ENCODE data around the gene GPC6. TPM values are rescaled to one million over a fixed set of nuclear protein-coding genes. Genes with fewer than 3 reads are reported as not detected.
A peak's percentile ranks its signal among the peaks of the same experiment; 100 is the strongest.

Gene GPC6
- total RNA-seq, 1 donor from 2014 or later: 50.3 TPM

DNA sequence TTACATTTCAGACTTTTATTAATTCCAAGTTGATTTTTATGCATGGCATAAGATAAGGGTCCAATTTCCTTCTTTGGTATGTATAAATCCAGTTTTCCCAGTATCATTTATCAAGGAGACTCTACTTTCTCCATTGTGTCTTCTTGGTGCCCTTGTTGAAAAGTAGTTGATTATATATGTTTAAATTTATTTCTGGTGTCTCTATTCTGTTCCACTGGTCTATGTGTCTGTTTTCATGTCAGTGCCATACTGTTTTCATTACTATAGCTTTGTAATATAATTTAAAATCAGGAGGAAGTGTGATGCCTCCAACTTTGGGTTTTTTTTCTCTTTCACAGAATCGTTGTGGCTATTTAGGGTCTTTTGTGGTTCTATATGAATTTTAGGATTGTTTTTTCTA, 1019.9 kb downstream of the GPC6 start:
- no peak overlapping the region for H3K27ac Mint-ChIP-seq
- no peak for DNase-seq (ENCODE audit: low spot score, unreplicated experiment)
- H3K4me3 Mint-ChIP-seq (ENCODE audit: low read depth): no peak overlapping the region
- peaks cover 16% of the 10 kb centered on the region for H3K9me3 Mint-ChIP-seq (ENCODE audit: low read depth)
- H3K27me3 Mint-ChIP-seq: no peaks in the 10 kb centered on the region
- TF ChIP-seq, protein P1, sequence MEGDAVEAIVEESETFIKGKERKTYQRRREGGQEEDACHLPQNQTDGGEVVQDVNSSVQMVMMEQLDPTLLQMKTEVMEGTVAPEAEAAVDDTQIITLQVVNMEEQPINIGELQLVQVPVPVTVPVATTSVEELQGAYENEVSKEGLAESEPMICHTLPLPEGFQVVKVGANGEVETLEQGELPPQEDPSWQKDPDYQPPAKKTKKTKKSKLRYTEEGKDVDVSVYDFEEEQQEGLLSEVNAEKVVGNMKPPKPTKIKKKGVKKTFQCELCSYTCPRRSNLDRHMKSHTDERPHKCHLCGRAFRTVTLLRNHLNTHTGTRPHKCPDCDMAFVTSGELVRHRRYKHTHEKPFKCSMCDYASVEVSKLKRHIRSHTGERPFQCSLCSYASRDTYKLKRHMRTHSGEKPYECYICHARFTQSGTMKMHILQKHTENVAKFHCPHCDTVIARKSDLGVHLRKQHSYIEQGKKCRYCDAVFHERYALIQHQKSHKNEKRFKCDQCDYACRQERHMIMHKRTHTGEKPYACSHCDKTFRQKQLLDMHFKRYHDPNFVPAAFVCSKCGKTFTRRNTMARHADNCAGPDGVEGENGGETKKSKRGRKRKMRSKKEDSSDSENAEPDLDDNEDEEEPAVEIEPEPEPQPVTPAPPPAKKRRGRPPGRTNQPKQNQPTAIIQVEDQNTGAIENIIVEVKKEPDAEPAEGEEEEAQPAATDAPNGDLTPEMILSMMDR (IDR thresholded peaks at IDR 0.05; ENCODE audit: unreplicated experiment): no peak
- peaks cover 3% of the 10 kb centered on the region for H3K36me3 Mint-ChIP-seq (ENCODE audit: insufficient read depth)
- H3K4me1 Mint-ChIP-seq (ENCODE audit: low read depth): peaks cover 12% of the 10 kb centered on the region

DNA sequence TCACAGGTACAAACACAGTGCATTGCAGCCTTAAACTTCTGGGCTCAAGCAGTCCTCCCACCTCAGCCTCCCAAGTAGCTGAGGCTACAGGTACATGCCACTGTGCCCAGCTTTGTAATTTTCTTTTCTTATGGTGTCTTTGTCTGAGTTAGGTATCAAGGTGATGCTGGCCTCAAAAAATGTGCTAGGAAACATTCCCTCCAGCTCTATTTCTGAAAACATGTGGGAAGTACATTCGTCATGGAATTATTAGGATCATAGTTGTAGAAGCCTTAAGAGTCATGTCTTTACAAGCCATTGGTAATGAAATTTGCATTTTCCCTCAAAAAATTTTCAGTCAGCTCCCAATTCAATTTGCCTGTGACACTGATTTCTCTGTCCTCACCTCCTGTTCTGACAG, 1021.3 kb downstream of the GPC6 start:
- Mint-ChIP-seq H3K4me3 (ENCODE audit: low read depth) (no peak overlapping the region), H3K27ac (no peak overlapping the region)
- TF ChIP-seq, protein P1 (IDR thresholded peaks at IDR 0.05; ENCODE audit: unreplicated experiment): no peak

DNA sequence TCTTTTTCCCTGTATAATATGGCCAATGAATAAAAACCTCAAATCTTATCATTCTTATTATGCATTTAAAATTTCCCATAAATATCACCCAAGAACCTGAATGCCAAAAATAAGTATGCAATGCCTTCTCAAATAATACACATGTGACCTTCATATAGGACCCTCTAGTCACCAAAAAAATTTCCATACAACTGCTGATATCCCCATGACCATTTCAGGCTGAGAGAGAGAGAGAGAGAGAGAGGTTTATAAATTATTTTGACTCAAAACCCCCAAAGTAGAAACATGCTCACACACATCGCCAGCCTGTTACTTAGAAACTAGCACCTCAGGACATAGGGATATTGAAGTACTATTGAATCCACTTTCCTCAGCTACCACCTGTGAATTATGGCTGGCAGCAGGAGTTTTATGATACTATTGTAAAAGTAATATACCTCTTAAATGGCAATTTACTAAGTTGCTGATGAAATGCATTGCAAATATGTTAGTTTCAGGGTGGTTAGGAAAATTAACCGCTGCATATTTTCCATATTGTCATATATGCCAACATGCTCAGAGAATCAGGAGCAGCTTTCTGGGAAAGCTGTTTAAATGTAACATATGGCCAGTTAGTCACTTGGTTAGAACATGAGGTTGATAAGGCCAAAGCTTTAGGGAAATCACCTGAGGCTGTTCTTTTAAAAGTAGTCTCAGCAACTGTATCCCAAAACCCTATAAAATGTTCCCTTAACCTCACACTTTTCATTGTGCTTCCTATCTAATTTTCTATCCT, 1022.0 kb downstream of the GPC6 start:
- DNase-seq (ENCODE audit: low spot score, unreplicated experiment): no peak
- Mint-ChIP-seq H3K27me3 (no peaks in the 10 kb centered on the region), H3K4me1 (ENCODE audit: low read depth) (peaks cover 18% of the 10 kb centered on the region), H3K4me3 (ENCODE audit: low read depth) (no peak overlapping the region), H3K9me3 (ENCODE audit: low read depth) (peaks cover 16% of the 10 kb centered on the region), H3K27ac (peak overlapping the region; percentile 15), H3K36me3 (ENCODE audit: insufficient read depth) (peaks cover 3% of the 10 kb centered on the region)
- TF ChIP-seq, protein P1 (IDR thresholded peaks at IDR 0.05; ENCODE audit: unreplicated experiment): no peak

More for the DNA sequence above, 1021.3 kb downstream of the GPC6 start:
- Mint-ChIP-seq H3K9me3 (ENCODE audit: low read depth) (peaks cover 16% of the 10 kb centered on the region), H3K4me1 (ENCODE audit: low read depth) (peaks cover 13% of the 10 kb centered on the region), H3K36me3 (ENCODE audit: insufficient read depth) (peaks cover 3% of the 10 kb centered on the region), H3K27me3 (no peaks in the 10 kb centered on the region)
- no peak for DNase-seq (ENCODE audit: low spot score, unreplicated experiment)

DNA sequence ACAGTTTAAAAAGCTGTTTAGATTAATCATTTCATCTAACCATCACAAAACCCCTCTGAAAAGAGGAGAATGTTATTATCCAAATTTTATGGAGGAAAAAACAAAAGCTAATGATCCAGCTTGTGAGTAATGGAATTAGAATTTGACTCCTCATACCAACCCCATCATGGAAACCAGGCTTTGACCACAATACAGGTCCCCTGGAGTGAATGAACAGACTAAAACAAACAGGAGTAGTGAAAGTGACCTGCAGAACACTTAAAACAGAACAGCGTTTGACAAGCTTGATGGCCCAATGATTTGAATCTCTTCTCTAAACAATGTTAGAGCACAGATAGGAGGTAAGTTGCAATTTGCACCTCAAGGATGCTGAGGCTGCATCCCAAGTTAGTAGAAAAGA, 1022.9 kb downstream of the GPC6 start:
- peaks cover 3% of the 10 kb centered on the region for H3K36me3 Mint-ChIP-seq (ENCODE audit: insufficient read depth)
- peak overlapping the region; percentile 29 for H3K27ac Mint-ChIP-seq
- DNase-seq (ENCODE audit: low spot score, unreplicated experiment): no peak

DNA sequence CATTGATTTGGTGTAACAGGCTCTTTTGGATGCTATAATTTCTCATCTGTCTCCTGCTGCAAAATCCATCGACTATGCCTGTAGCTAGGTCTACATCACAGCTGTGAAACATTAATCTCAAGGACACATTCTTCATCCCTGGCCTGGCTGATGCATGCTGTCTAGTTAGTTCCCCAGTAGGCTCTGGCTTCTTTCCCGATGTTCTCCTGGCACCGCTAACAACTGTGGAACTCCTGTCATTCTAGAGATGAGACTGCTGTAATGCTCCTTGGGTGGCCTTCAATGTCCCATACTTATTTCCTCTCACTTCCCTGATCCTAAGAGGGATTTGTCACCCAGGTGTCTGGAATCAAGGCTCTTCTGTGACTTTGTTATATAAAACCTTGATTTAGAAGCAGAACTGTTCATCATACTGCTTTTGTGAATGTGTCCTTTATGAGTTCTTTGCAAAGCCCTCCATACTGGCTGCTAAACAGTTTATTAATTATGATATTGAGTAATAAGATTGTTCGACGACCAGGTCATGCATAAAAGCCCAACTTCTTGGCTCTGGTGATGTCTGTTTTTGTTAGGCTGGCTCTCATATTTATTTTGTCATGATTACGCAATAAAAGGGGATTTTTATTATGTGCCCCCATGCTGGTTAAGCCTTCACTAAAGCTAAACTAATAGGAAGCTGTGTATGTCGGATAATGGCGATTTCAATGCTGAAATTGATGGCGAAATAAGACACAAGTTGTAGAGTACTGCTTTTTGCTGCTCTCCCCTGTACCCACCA, 1025.4 kb downstream of the GPC6 start:
- Mint-ChIP-seq H3K27me3 (no peaks in the 10 kb centered on the region), H3K9me3 (ENCODE audit: low read depth) (peaks cover 9% of the 10 kb centered on the region), H3K4me1 (ENCODE audit: low read depth) (peaks cover 21% of the 10 kb centered on the region), H3K27ac (peak overlapping the region; percentile 22), H3K36me3 (ENCODE audit: insufficient read depth) (no peaks in the 10 kb centered on the region), H3K4me3 (ENCODE audit: low read depth) (no peak overlapping the region)
- no peak for DNase-seq (ENCODE audit: low spot score, unreplicated experiment)
- TF ChIP-seq, protein P1 (IDR thresholded peaks at IDR 0.05; ENCODE audit: unreplicated experiment): no peak

More for the DNA sequence above, 1022.9 kb downstream of the GPC6 start:
- Mint-ChIP-seq H3K27me3 (no peaks in the 10 kb centered on the region), H3K4me1 (ENCODE audit: low read depth) (peaks cover 21% of the 10 kb centered on the region), H3K9me3 (ENCODE audit: low read depth) (peaks cover 16% of the 10 kb centered on the region), H3K4me3 (ENCODE audit: low read depth) (no peak overlapping the region)
- TF ChIP-seq, protein P1 (IDR thresholded peaks at IDR 0.05; ENCODE audit: unreplicated experiment): no peak

Measured in progenitor cell of endocrine pancreas (in vitro differentiated cells).